Suprapubic skin (tissue), 3 donors: Measurements from ENCODE around the gene MED13L.

Source experiments
- CTCF ChIP-seq, 2 donors: fragments of 200-600 bp in 1 of 2; fragments of 450-650 bp in 1 of 2; sonication (generic) in 1 of 2; IDR thresholded peaks; one replicate each; pipeline ENCODE4 v1.5.1; 2016 to 2019; ENCODE audit warnings: antibody characterized with exemption in 2 of 2, mild to moderate bottlenecking in 1 of 2, moderate library complexity in 1 of 2
- EP300 ChIP-seq: sonication (generic); formaldehyde crosslinking; IDR thresholded peaks from one replicate; pipeline ENCODE4 v1.6.1; 2017; ENCODE audit warnings: antibody characterized with exemption
- POLR2A ChIP-seq, 2 donors: fragments of 450-650 bp; IDR thresholded peaks; one replicate each; pipeline ENCODE4 v1.6.1; 2017; ENCODE audit warnings: antibody characterized with exemption in 2 of 2, mild to moderate bottlenecking in 2 of 2, moderate library complexity in 2 of 2

- TF ChIP-seq CTCF (IDR thresholded peaks at IDR 0.05) (no peak), POLR2A (IDR thresholded peaks at IDR 0.05) (no peak), EP300 (no peak)
Observed at GRCh38 chr12:116087962-116088361, 189.5 kb downstream of the MED13L start.
